Liver (tissue), 9 donors: Measurements from ENCODE around the gene CGB5. TPM values are rescaled to one million over a fixed set of nuclear protein-coding genes. Genes with fewer than 3 reads are reported as not detected.
"Not testable (repeated sequence)": the region's sequence is repeated elsewhere in the genome, so short reads cannot be mapped to it uniquely, and the experiment has no call there.

Source experiments
- DNase-seq: peaks from one replicate; pipeline ENCODE4 v3.0.0-alpha.2; 2017; ENCODE audit warnings: low spot score
- H3K27ac ChIP-seq, 2 donors: one replicate each; pipeline ENCODE4 v1.7.0; 2013; ENCODE audit warnings: inconsistent platforms in 2 of 2, low read length in 2 of 2, control low read depth in 1 of 2, low read depth in 1 of 2, mild to moderate bottlenecking in 1 of 2
- H3K27me3 ChIP-seq, 4 donors: one replicate each; pipeline versions ENCODE4 v1.6.1 to v1.7.0; 2013; ENCODE audit warnings: low read length in 3 of 4, inconsistent platforms in 1 of 4, mild to moderate bottlenecking in 1 of 4, moderate library complexity in 1 of 4; ENCODE audit not compliant: control insufficient read depth in 4 of 4, insufficient read depth in 4 of 4
- H3K36me3 ChIP-seq, 4 donors: one replicate each; pipeline versions ENCODE4 v1.6.1 to v1.7.0; 2013; ENCODE audit warnings: low read length in 3 of 4, mild to moderate bottlenecking in 3 of 4, low read depth in 1 of 4, moderate library complexity in 1 of 4; ENCODE audit not compliant: control insufficient read depth in 4 of 4, insufficient read depth in 3 of 4
- H3K4me1 ChIP-seq, 4 donors: one replicate each; pipeline versions ENCODE4 v1.6.1 to v1.7.0; 2013; ENCODE audit warnings: low read length in 3 of 4, mild to moderate bottlenecking in 3 of 4, moderate library complexity in 1 of 4; ENCODE audit not compliant: control insufficient read depth in 4 of 4, insufficient read depth in 4 of 4
- H3K4me3 ChIP-seq, 3 donors: one replicate each; pipeline versions ENCODE4 v1.6.1 to v1.7.0; 2013; ENCODE audit warnings: low read length in 3 of 3, control low read depth in 1 of 3, low read depth in 1 of 3, mild to moderate bottlenecking in 1 of 3
- H3K9ac ChIP-seq, 2 donors: one replicate each; pipeline ENCODE4 v1.7.0; 2013; ENCODE audit warnings: low read length in 2 of 2, mild to moderate bottlenecking in 2 of 2, moderate library complexity in 2 of 2, control low read depth in 1 of 2, low read depth in 1 of 2
- H3K9me3 ChIP-seq, 4 donors: one replicate each; pipeline versions ENCODE4 v1.6.1 to v1.7.0; 2013; ENCODE audit warnings: low read length in 3 of 4; ENCODE audit not compliant: control insufficient read depth in 4 of 4
- CTCF ChIP-seq: fragments of 150-350 bp; IDR thresholded peaks from 2 replicates; pipeline ENCODE4 v1.5.1; 2017; ENCODE audit warnings: improper control_type of control experiment, low read depth, low read length; ENCODE audit not compliant: missing input control
- FOXA2 ChIP-seq: IDR thresholded peaks from 2 replicates; pipeline ENCODE4 v1.6.1; 2016; ENCODE audit warnings: antibody characterized with exemption
- HNF4A ChIP-seq, 2 donors: conservative IDR thresholded peaks; 2 replicates each; pipeline ENCODE4 v1.6.1; 2016; ENCODE audit warnings: antibody characterized with exemption in 2 of 2, mild to moderate bottlenecking in 2 of 2
- HNF4G ChIP-seq: IDR thresholded peaks from 2 replicates; pipeline ENCODE4 v1.6.1; 2016; ENCODE audit warnings: antibody characterized with exemption
- JUND ChIP-seq, 2 donors: IDR thresholded peaks; 2 replicates each; pipeline ENCODE4 v1.6.1; 2016; ENCODE audit warnings: antibody characterized with exemption in 2 of 2
- RAD21 ChIP-seq, 2 donors: IDR thresholded peaks; 2 replicates each; pipeline ENCODE4 v1.6.1; 2016; ENCODE audit warnings: antibody characterized with exemption in 2 of 2, mild to moderate bottlenecking in 2 of 2
- RXRA ChIP-seq, 2 donors: IDR thresholded peaks; 2 replicates each; pipeline ENCODE4 v1.6.1; 2017 to 2018; ENCODE audit warnings: antibody characterized with exemption in 2 of 2, mild to moderate bottlenecking in 1 of 2
- SP1 ChIP-seq: IDR thresholded peaks from 2 replicates; pipeline ENCODE4 v1.6.1; 2018; ENCODE audit warnings: antibody characterized with exemption, mild to moderate bottlenecking
- TAF1 ChIP-seq: conservative IDR thresholded peaks from 2 replicates; pipeline ENCODE4 v1.6.1; 2016; ENCODE audit warnings: antibody characterized with exemption, mild to moderate bottlenecking
- WGBS: extraction: QIAGEN DNeasy Blood & Tissue Kit; methylation state at CpG from one replicate; pipeline ENCODE4 v1.1.7; 2013; 5-methylcytosine and 5-hydroxymethylcytosine counted together
- polyA plus RNA-seq, 2 donors: library from polyadenylated mRNA; stranded (reverse) in 1 of 2; unstranded in 1 of 2; fragments of 200-250 nt in 1 of 2; fragments of >200 nt in 1 of 2; fragmentation: Nextera tagmentation in 1 of 2; extraction: Ambion mirVana in 1 of 2; gene quantifications; one replicate each; pipeline versions ENCODE4 v1.2.1 to v1.2.3, GENCODE V29; 2013 to 2015
- total RNA-seq, 2 donors: library from RNA; depleted of rRNA; stranded (reverse); fragments of >200 nt; gene quantifications; one replicate each; pipeline ENCODE4 v1.2.3, GENCODE V29; 2014
- TF ChIP-seq, protein P1 (sequence below): IDR thresholded peaks from 2 replicates; pipeline ENCODE4 v1.6.1; 2016; ENCODE audit warnings: antibody characterized with exemption
- donor health status: healthy.
- donor health status: healthy.
- donor health status: healthy.
- donor health status: healthy.
- donor health status: healthy.

The CGB5 gene
- total and polyA plus RNA-seq, 4 donors, result not detected

DNA sequence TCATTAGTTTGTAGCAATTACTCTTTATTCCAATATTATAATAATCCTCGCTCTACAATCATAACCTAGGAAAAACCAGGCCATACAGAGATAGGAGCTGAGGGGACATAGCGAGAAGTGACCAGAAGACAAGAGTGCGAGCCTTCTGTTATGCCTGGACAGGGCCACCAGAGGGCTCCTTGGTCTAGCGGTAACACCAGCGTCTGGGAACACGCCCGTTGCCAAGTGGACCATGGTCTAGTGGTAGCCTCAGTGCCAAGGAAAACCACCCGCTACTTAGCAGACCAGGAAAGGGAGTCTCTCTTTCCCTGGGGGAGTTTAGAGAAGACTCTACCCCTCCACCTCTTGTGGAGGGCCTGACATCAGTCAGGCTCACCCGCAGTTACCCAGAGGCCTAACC lies 31.2 kb downstream of the CGB5 start:
- 12% methylated on average over 9 of the region's 9 CpGs for WGBS
- not testable (repeated sequence) for H3K27me3 ChIP-seq, H3K36me3 ChIP-seq, H3K9ac ChIP-seq, H3K4me3 ChIP-seq, H3K9me3 ChIP-seq, H3K27ac ChIP-seq, DNase-seq, H3K4me1 ChIP-seq
- TF ChIP-seq HNF4A (conservative IDR thresholded peaks at IDR 0.05) (peak; percentile 60 to 72), CTCF (peak; percentile 61), RAD21 (IDR thresholded peaks at IDR 0.05) (peak; percentile 79 to 82)

GRCh38 chr19:49080392-49080791 lies 36.7 kb downstream of the CGB5 start:
- Histone ChIP-seq H3K4me3 (no peak overlapping the region), H3K9me3 (no peaks in the 10 kb centered on the region), H3K9ac (no peak overlapping the region), H3K4me1 (peaks cover 0 to 4% (median 4%) of the 10 kb centered on the region in 4 donors), H3K36me3 (no peaks in the 10 kb centered on the region), H3K27ac (no peak overlapping the region), H3K27me3 (no peaks in the 10 kb centered on the region)
- DNase-seq, result no peak
- WGBS, result 89% methylated on average over 4 of the region's 4 CpGs
- no peak for TF ChIP-seq FOXA2
- TF ChIP-seq, protein P1, sequence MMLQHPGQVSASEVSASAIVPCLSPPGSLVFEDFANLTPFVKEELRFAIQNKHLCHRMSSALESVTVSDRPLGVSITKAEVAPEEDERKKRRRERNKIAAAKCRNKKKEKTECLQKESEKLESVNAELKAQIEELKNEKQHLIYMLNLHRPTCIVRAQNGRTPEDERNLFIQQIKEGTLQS, result no peak
- no peak for TF ChIP-seq HNF4G
- no peak for TF ChIP-seq JUND (IDR thresholded peaks at IDR 0.05)
- TF ChIP-seq HNF4A (conservative IDR thresholded peaks at IDR 0.05), result no peak

DNA sequence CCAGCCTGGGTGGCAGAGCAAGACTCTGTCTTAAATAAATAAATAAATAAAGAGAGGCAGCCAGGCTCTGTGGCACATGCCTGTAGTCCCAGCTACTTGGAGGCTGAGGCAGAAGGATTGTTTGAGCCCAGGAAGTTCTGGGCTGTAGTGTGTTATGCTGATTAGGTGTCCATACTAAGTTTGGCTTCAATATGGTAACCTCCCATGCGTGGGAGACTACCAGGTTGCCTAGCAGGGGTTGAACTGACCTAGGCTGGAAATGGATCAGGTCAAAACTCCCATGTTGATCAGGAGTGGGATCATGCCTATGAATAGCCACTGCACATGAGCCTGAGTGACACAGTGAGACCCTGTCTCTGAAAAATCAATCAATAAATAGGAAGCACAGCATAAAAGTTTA lies 37.6 kb downstream of the CGB5 start:
- no peaks in the 10 kb centered on the region for H3K36me3 ChIP-seq
- H3K27ac ChIP-seq, result no peak overlapping the region
- no peaks in the 10 kb centered on the region for H3K9me3 ChIP-seq
- H3K4me1 ChIP-seq, result peaks cover 4 to 10% (median 6%) of the 10 kb centered on the region in 4 donors
- no peak for DNase-seq
- no peak for TF ChIP-seq JUND (IDR thresholded peaks at IDR 0.05)
- WGBS, result 92% methylated on average over 1 of the region's 1 CpG
- H3K4me3 ChIP-seq, result no peak overlapping the region
- no peaks in the 10 kb centered on the region for H3K27me3 ChIP-seq
- H3K9ac ChIP-seq, result no peak overlapping the region

- TF ChIP-seq CTCF (no peak), RXRA (IDR thresholded peaks at IDR 0.05) (no peak), HNF4A (conservative IDR thresholded peaks at IDR 0.05) (no peak), SP1 (no peak), TAF1 (peak; percentile 14)
- H3K27me3 ChIP-seq, result no peaks in the 10 kb centered on the region
- no peaks in the 10 kb centered on the region for H3K9me3 ChIP-seq
- 65% methylated on average over 26 of the region's 26 CpGs for WGBS
- H3K27ac ChIP-seq, result peak overlapping the region; percentile 90
- no peak for DNase-seq
- peak overlapping the region in 2 of 3 donors; percentile 36 to 49 for H3K4me3 ChIP-seq
- peaks cover 0 to 12% (median 6%) of the 10 kb centered on the region in 4 donors for H3K36me3 ChIP-seq
- peaks cover 11 to 26% (median 19%) of the 10 kb centered on the region in 4 donors for H3K4me1 ChIP-seq
- peak overlapping the region; percentile 14 to 22 for H3K9ac ChIP-seq
These were observed 40.8 kb downstream of the CGB5 start for GRCh38 chr19:49084206-49085019.
